Astrocyte (in vitro differentiated cells and primary cell): ENCODE results near the gene ZSWIM3. TPM values are rescaled to one million over a fixed set of nuclear protein-coding genes. Genes with fewer than 3 reads are reported as not detected.
"Not testable (repeated sequence)": the region's sequence is repeated elsewhere in the genome, so short reads cannot be mapped to it uniquely, and the experiment has no call there.

Source experiments
- DNase-seq: peaks from one replicate; pipeline ENCODE4 v3.0.0-alpha.2; 2010; ENCODE audit warnings: low read depth
- FAIRE-seq: peaks from 2 replicates; lab custom pipeline; 2011; peaks lifted over from hg19 to GRCh38; lab: Jason Lieb, UNC
- H2AFZ ChIP-seq: 2 replicates; pipeline ENCODE4 v1.6.0; 2012; ENCODE audit warnings: low read depth, low read length, inconsistent platforms
- H3K27ac ChIP-seq: 2 replicates; pipeline ENCODE4 v1.5.1; 2011; ENCODE audit warnings: low read depth, low read length, inconsistent platforms
- H3K27me3 ChIP-seq: 2 replicates; pipeline ENCODE4 v1.6.0; 2011; ENCODE audit warnings: low read length, inconsistent platforms; ENCODE audit not compliant: insufficient read depth
- H3K36me3 ChIP-seq: 2 replicates; pipeline ENCODE4 v1.5.1; 2011; ENCODE audit warnings: low read length, inconsistent platforms; ENCODE audit not compliant: insufficient read depth
- H3K4me1 ChIP-seq: 2 replicates; pipeline ENCODE4 v1.5.1; 2011; ENCODE audit warnings: low read length, inconsistent platforms; ENCODE audit not compliant: insufficient read depth
- H3K4me2 ChIP-seq: 2 replicates; pipeline ENCODE4 v1.6.0; 2012; ENCODE audit warnings: low read length, inconsistent platforms
- H3K4me3 ChIP-seq: 2 replicates; pipeline ENCODE4 v1.5.1; 2011; ENCODE audit warnings: low read depth, mild to moderate bottlenecking, low read length, inconsistent platforms; ENCODE audit not compliant: insufficient read depth
- H3K79me2 ChIP-seq: 2 replicates; pipeline ENCODE4 v1.6.0; 2012; ENCODE audit warnings: mild to moderate bottlenecking, low read length, inconsistent platforms; ENCODE audit not compliant: insufficient read depth
- H3K9ac ChIP-seq: 2 replicates; pipeline ENCODE4 v1.6.0; 2012; ENCODE audit warnings: mild to moderate bottlenecking, low read length, inconsistent platforms
- H3K9me3 ChIP-seq: 2 replicates; pipeline ENCODE4 v1.5.1; 2012; ENCODE audit warnings: low read depth, mild to moderate bottlenecking, low read length, inconsistent platforms; ENCODE audit not compliant: insufficient read depth
- H4K20me1 ChIP-seq: 2 replicates; pipeline ENCODE4 v1.6.0; 2012; ENCODE audit warnings: low read length, inconsistent platforms; ENCODE audit not compliant: insufficient read depth
- H3K27ac Mint-ChIP-seq: one replicate; pipeline ENCODE4 v1.8.0; 2021; ENCODE audit warnings: mild to moderate bottlenecking, mixed read lengths; ENCODE audit not compliant: unreplicated experiment
- H3K27me3 Mint-ChIP-seq: one replicate; pipeline ENCODE4 v1.8.0; 2021; ENCODE audit warnings: low read depth, mixed read lengths; ENCODE audit not compliant: unreplicated experiment
- H3K36me3 Mint-ChIP-seq: one replicate; pipeline ENCODE4 v1.8.0; 2021; ENCODE audit warnings: low read depth, mixed read lengths; ENCODE audit not compliant: unreplicated experiment
- H3K4me1 Mint-ChIP-seq: one replicate; pipeline ENCODE4 v1.8.0; 2021; ENCODE audit warnings: low read depth, mixed read lengths; ENCODE audit not compliant: unreplicated experiment
- H3K4me3 Mint-ChIP-seq: one replicate; pipeline ENCODE4 v1.8.0; 2021; ENCODE audit warnings: mild to moderate bottlenecking, moderate library complexity, mixed read lengths; ENCODE audit not compliant: unreplicated experiment
- H3K9me3 Mint-ChIP-seq: one replicate; pipeline ENCODE4 v1.8.0; 2021; ENCODE audit warnings: mild to moderate bottlenecking, mixed read lengths; ENCODE audit not compliant: unreplicated experiment
- EZH2 ChIP-seq: IDR thresholded peaks from 2 replicates; pipeline ENCODE4 v1.6.1; 2012; ENCODE audit warnings: mild to moderate bottlenecking, low read length, inconsistent platforms; ENCODE audit not compliant: insufficient read depth
- total RNA-seq: library from RNA; stranded (reverse); gene quantifications from 2 replicates; pipeline ENCODE4 v1.2.1, GENCODE V29; 2021
- TF ChIP-seq, protein P1 (sequence below): IDR thresholded peaks from 2 replicates; pipeline ENCODE4 v1.5.1; 2011; ENCODE audit warnings: low read depth, mild to moderate bottlenecking, inconsistent platforms, low read length, moderate library complexity; ENCODE audit not compliant: insufficient read depth

ZSWIM3 gene
- total RNA-seq, 1 donor from 2014 or later: 4.7 TPM

DNA sequence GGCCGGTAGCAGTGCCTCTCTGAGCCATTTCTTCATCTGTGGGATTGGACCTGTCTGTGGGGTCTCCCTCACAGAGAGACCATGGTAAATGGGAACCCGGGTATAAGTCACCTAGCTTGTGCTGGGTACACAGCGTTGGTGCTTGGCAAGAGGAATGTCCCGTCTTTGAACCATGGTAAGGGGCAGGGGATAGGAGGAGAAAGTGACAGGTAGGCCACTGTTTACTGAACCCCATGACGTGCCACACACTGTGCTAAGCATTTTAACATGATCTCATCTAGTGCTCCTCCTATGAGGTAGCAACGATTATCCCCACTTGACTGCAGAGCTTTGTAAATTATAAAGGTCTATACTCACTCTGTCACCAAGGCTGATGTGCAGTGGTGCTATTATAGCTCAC lies 29.7 kb upstream of the ZSWIM3 start:
- Histone ChIP-seq H3K9me3 (no peaks in the 10 kb centered on the region), H3K4me2 (no peak overlapping the region), H4K20me1 (no peaks in the 10 kb centered on the region), H3K79me2 (no peaks in the 10 kb centered on the region), H3K4me3 (no peak overlapping the region), H3K9ac (no peak overlapping the region), H3K4me1 (peaks cover 8% of the 10 kb centered on the region), H3K27me3 (no peaks in the 10 kb centered on the region), H3K36me3 (no peaks in the 10 kb centered on the region), H2AFZ (no peak overlapping the region), H3K27ac (no peak overlapping the region)
- FAIRE-seq: no peak
- Mint-ChIP-seq H3K4me1 (peaks cover 19% of the 10 kb centered on the region), H3K36me3 (no peaks in the 10 kb centered on the region), H3K4me3 (no peak overlapping the region), H3K27ac (no peak overlapping the region), H3K27me3 (peaks cover 2% of the 10 kb centered on the region), H3K9me3 (no peaks in the 10 kb centered on the region)
- DNase-seq: no peak
- TF ChIP-seq, protein P1, sequence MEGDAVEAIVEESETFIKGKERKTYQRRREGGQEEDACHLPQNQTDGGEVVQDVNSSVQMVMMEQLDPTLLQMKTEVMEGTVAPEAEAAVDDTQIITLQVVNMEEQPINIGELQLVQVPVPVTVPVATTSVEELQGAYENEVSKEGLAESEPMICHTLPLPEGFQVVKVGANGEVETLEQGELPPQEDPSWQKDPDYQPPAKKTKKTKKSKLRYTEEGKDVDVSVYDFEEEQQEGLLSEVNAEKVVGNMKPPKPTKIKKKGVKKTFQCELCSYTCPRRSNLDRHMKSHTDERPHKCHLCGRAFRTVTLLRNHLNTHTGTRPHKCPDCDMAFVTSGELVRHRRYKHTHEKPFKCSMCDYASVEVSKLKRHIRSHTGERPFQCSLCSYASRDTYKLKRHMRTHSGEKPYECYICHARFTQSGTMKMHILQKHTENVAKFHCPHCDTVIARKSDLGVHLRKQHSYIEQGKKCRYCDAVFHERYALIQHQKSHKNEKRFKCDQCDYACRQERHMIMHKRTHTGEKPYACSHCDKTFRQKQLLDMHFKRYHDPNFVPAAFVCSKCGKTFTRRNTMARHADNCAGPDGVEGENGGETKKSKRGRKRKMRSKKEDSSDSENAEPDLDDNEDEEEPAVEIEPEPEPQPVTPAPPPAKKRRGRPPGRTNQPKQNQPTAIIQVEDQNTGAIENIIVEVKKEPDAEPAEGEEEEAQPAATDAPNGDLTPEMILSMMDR: no peak

DNA sequence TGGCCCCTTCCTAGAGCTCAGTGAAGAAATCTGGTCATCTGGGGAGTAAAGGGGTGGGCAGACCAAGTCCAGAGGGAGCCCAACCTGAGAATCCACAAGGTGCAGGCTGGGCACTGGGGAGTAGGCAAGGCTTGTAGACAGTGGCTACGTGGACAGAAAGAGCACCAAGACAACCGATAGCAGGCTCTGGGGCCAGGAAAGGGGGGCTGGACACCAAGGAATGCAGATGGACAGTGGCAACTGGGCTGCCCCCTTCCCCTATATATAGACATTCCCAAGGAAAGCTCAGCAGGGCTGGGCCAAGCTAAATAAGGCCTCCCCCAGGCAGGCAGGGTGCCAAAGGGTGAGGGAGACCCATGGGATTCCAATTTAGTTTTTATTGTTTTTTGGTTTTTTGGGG lies 28.8 kb upstream of the ZSWIM3 start:
- no peak for TF ChIP-seq EZH2
- TF ChIP-seq, protein P1: no peak
- Histone ChIP-seq H3K36me3 (no peaks in the 10 kb centered on the region), H4K20me1 (no peaks in the 10 kb centered on the region), H3K4me3 (no peak overlapping the region), H3K9me3 (no peaks in the 10 kb centered on the region), H3K4me2 (no peak overlapping the region), H3K27ac (no peak overlapping the region), H2AFZ (no peak overlapping the region), H3K79me2 (no peaks in the 10 kb centered on the region), H3K9ac (no peak overlapping the region), H3K27me3 (no peaks in the 10 kb centered on the region), H3K4me1 (peaks cover 14% of the 10 kb centered on the region)
- DNase-seq (no peak), FAIRE-seq (no peak)
- Mint-ChIP-seq H3K27me3 (peaks cover under 1% of the 10 kb centered on the region), H3K36me3 (no peaks in the 10 kb centered on the region), H3K9me3 (no peaks in the 10 kb centered on the region), H3K27ac (no peak overlapping the region), H3K4me3 (no peak overlapping the region), H3K4me1 (peaks cover 19% of the 10 kb centered on the region)

DNA sequence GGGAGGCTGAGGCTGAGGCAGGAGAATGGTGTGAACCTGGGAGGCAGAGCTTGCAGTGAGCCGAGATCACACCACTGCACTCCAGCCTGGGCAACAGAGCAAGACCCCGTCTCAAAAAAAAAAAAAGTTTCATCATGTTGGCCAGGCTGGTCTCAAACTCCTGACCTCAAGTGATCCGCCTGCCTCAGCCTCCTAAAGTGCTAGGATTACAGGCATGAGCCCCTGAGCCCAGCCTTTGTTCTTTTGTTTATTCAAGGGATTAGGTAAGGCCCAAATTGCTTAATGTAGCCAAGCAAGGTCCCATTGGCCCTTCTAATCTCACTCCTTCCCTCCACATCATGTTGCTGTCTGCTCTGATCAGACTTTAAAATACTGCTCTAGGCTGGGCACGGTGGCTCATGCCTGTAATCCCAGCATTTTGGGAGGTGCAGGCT lies 27.7 kb upstream of the ZSWIM3 start:
- H3K27me3 Mint-ChIP-seq, H3K27ac ChIP-seq, H3K4me3 ChIP-seq, H3K36me3 ChIP-seq, H3K4me3 Mint-ChIP-seq, H3K9me3 ChIP-seq, H2AFZ ChIP-seq, H3K4me2 ChIP-seq, H3K27ac Mint-ChIP-seq, DNase-seq, H4K20me1 ChIP-seq, H3K79me2 ChIP-seq, H3K9ac ChIP-seq, H3K9me3 Mint-ChIP-seq, FAIRE-seq, H3K27me3 ChIP-seq, H3K36me3 Mint-ChIP-seq: not testable (repeated sequence)
- H3K4me1 ChIP-seq: peaks cover 20% of the 10 kb centered on the region
- H3K4me1 Mint-ChIP-seq: peaks cover 19% of the 10 kb centered on the region
